ENCODE measurements around the gene RGS3. TPM values are rescaled to one million over a fixed set of nuclear protein-coding genes. Genes with fewer than 3 reads are reported as not detected.

Gene RGS3
- total RNA-seq, 1 donor from 2014 or later: 26.3 TPM

DNA sequence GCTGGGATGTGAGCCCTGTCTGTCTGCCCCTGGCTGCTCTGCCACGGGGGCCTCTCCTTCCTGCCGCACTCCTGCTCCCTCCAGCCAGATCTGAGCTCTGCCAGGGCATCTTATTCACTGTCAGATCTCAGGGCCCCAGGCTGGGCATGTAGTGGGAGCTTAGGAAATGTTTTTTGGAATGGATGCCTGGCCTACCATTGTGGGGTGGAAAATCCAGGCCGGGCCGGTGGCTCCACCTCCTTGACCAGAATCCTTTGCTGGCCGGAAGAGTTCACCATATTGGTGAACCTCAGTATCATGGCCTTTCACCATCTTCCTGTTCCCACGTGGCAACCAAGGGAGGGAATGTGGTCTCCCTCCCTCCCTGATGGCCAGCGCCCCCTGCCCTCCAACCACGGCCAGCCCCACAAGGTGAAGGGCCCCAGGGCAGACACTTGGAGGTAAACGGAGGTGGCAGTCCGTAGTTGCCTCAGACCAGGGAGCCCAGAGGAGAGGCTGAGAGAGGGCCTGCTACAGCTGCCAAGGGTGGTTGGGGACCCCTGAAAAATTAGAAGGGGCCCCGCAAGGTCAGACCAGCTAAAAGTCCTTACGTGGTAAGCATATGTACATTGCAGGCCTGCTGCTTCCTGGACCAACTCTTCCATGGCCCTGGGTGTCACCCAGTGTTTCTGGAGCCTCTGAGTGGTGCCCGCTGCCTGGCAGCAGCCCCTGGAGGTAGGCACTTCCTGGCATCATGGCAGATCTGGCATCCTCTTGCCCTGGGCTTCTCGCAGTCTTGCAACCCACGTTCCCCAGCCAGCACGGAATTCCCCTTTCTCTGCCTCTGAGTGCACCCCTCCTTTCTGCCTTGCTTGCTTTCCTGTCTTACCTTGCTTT lies 153.3 kb downstream of the RGS3 start:
- no peak for TF ChIP-seq CTCF (IDR thresholded peaks at IDR 0.05; ENCODE audit: unreplicated experiment)
- H3K36me3 Mint-ChIP-seq: no peaks in the 10 kb centered on the region
- H3K4me1 Mint-ChIP-seq: peaks cover 42% of the 10 kb centered on the region
- peak overlapping the region; percentile 83 for H3K27ac Mint-ChIP-seq
- no peak overlapping the region for H3K4me3 Mint-ChIP-seq
- DNase-seq (ENCODE audit: low spot score in 2 of 2, unreplicated experiment in 2 of 2): no peak
- H3K9me3 Mint-ChIP-seq: no peaks in the 10 kb centered on the region
- no peaks in the 10 kb centered on the region for H3K27me3 Mint-ChIP-seq (ENCODE audit: low read depth)

GRCh38 chr9:113617550-113617949 lies 154.0 kb downstream of the RGS3 start:
- H3K27me3 Mint-ChIP-seq (ENCODE audit: low read depth): no peaks in the 10 kb centered on the region
- H3K4me3 Mint-ChIP-seq: no peak overlapping the region
- no peak for TF ChIP-seq CTCF (IDR thresholded peaks at IDR 0.05; ENCODE audit: unreplicated experiment)
- peak overlapping the region; percentile 83 for H3K27ac Mint-ChIP-seq
- peaks cover 1% of the 10 kb centered on the region for H3K36me3 Mint-ChIP-seq
- no peaks in the 10 kb centered on the region for H3K9me3 Mint-ChIP-seq
- DNase-seq (ENCODE audit: low spot score in 2 of 2, unreplicated experiment in 2 of 2): no peak
- peaks cover 47% of the 10 kb centered on the region for H3K4me1 Mint-ChIP-seq

- Mint-ChIP-seq H3K4me3 (no peak overlapping the region), H3K36me3 (peaks cover 3% of the 10 kb centered on the region), H3K27ac (peak overlapping the region; percentile 100), H3K9me3 (no peaks in the 10 kb centered on the region), H3K4me1 (peaks cover 53% of the 10 kb centered on the region), H3K27me3 (ENCODE audit: low read depth) (no peaks in the 10 kb centered on the region)
- no peak for TF ChIP-seq CTCF (IDR thresholded peaks at IDR 0.05; ENCODE audit: unreplicated experiment)
- no peak for DNase-seq (ENCODE audit: low spot score in 2 of 2, unreplicated experiment in 2 of 2)
Measured at GRCh38 chr9:113618836-113619490, 155.4 kb downstream of the RGS3 start.

- Mint-ChIP-seq H3K27ac (peak overlapping the region; percentile 100), H3K4me3 (no peak overlapping the region), H3K9me3 (no peaks in the 10 kb centered on the region), H3K4me1 (peaks cover 52% of the 10 kb centered on the region), H3K36me3 (peaks cover 3% of the 10 kb centered on the region), H3K27me3 (ENCODE audit: low read depth) (no peaks in the 10 kb centered on the region)
- no peak for TF ChIP-seq CTCF (IDR thresholded peaks at IDR 0.05; ENCODE audit: unreplicated experiment)
- DNase-seq (ENCODE audit: low spot score in 2 of 2, unreplicated experiment in 2 of 2): no peak
Measured at GRCh38 chr9:113619491-113620376, 156.2 kb downstream of the RGS3 start.

GRCh38 chr9:113620377-113621161 lies 157.0 kb downstream of the RGS3 start:
- TF ChIP-seq CTCF (IDR thresholded peaks at IDR 0.05; ENCODE audit: unreplicated experiment): no peak
- peaks cover 3% of the 10 kb centered on the region for H3K36me3 Mint-ChIP-seq
- DNase-seq (ENCODE audit: low spot score in 2 of 2, unreplicated experiment in 2 of 2): peak; percentile 57 to 80
- no peaks in the 10 kb centered on the region for H3K27me3 Mint-ChIP-seq (ENCODE audit: low read depth)
- H3K27ac Mint-ChIP-seq: peak overlapping the region; percentile 100
- H3K4me1 Mint-ChIP-seq: peaks cover 43% of the 10 kb centered on the region
- H3K9me3 Mint-ChIP-seq: no peaks in the 10 kb centered on the region
- H3K4me3 Mint-ChIP-seq: peak overlapping the region; percentile 34
